Progenitor cell of endocrine pancreas (in vitro differentiated cells): ENCODE measurements around the gene FZR1. TPM values are rescaled to one million over a fixed set of nuclear protein-coding genes. Genes with fewer than 3 reads are reported as not detected.

ENCODE experiments used
- DNase-seq: peaks from one replicate; pipeline ENCODE4 v3.0.0; 2021; ENCODE audit warnings: low spot score; ENCODE audit not compliant: unreplicated experiment
- H3K27ac Mint-ChIP-seq: 2 replicates; pipeline ENCODE4 v1.8.0; 2021; ENCODE audit warnings: mild to moderate bottlenecking, moderate library complexity, mixed read lengths
- H3K27me3 Mint-ChIP-seq: 2 replicates; pipeline ENCODE4 v1.8.0; 2021; ENCODE audit warnings: mixed read lengths
- H3K36me3 Mint-ChIP-seq: 2 replicates; pipeline ENCODE4 v1.8.0; 2022; ENCODE audit warnings: mixed read lengths; ENCODE audit not compliant: insufficient read depth
- H3K4me1 Mint-ChIP-seq: 2 replicates; pipeline ENCODE4 v1.8.0; 2021; ENCODE audit warnings: low read depth, mixed read lengths
- H3K4me3 Mint-ChIP-seq: 2 replicates; pipeline ENCODE4 v1.8.0; 2021; ENCODE audit warnings: low read depth, mild to moderate bottlenecking, moderate library complexity, mixed read lengths
- H3K9me3 Mint-ChIP-seq: 2 replicates; pipeline ENCODE4 v1.8.0; 2021; ENCODE audit warnings: low read depth, mixed read lengths
- CTCF ChIP-seq: fragments of 200-600 bp; sonication (generic); IDR thresholded peaks from one replicate; pipeline ENCODE4 v1.5.0; 2021; ENCODE audit warnings: antibody characterized with exemption, mild to moderate bottlenecking; ENCODE audit not compliant: unreplicated experiment
- total RNA-seq: library from RNA; stranded (reverse); gene quantifications from 2 replicates; pipeline ENCODE4 v1.2.1, GENCODE V29; 2021

The FZR1 gene
- total RNA-seq, 1 donor from 2014 or later = 70.5 TPM

- Mint-ChIP-seq H3K4me3 (no peak overlapping the region), H3K27ac (no peak overlapping the region), H3K36me3 (peaks cover 4% of the 10 kb centered on the region), H3K9me3 (no peaks in the 10 kb centered on the region), H3K27me3 (no peaks in the 10 kb centered on the region), H3K4me1 (peaks cover 20% of the 10 kb centered on the region)
- no peak for DNase-seq
- TF ChIP-seq CTCF = no peak
Observed at GRCh38 chr19:3510727-3511126, 4.6 kb downstream of the FZR1 start.

- peaks cover 18% of the 10 kb centered on the region for H3K4me1 Mint-ChIP-seq
- no peak overlapping the region for H3K27ac Mint-ChIP-seq
- H3K9me3 Mint-ChIP-seq = no peaks in the 10 kb centered on the region
- H3K4me3 Mint-ChIP-seq = no peak overlapping the region
- no peak for DNase-seq
- H3K36me3 Mint-ChIP-seq = peaks cover 4% of the 10 kb centered on the region
- no peak for TF ChIP-seq CTCF
- no peaks in the 10 kb centered on the region for H3K27me3 Mint-ChIP-seq
Observed at GRCh38 chr19:3511506-3512251, 5.6 kb downstream of the FZR1 start.

GRCh38 chr19:3512562-3513228 is 6.6 kb downstream of the FZR1 start:
- no peak for DNase-seq
- Mint-ChIP-seq H3K27me3 (no peaks in the 10 kb centered on the region), H3K36me3 (peaks cover 4% of the 10 kb centered on the region), H3K4me1 (peaks cover 10% of the 10 kb centered on the region), H3K27ac (no peak overlapping the region), H3K4me3 (no peak overlapping the region), H3K9me3 (no peaks in the 10 kb centered on the region)
- TF ChIP-seq CTCF = no peak

- DNase-seq = no peak
- no peaks in the 10 kb centered on the region for H3K27me3 Mint-ChIP-seq
- peaks cover 6% of the 10 kb centered on the region for H3K4me1 Mint-ChIP-seq
- no peak overlapping the region for H3K4me3 Mint-ChIP-seq
- no peaks in the 10 kb centered on the region for H3K9me3 Mint-ChIP-seq
- H3K36me3 Mint-ChIP-seq = peaks cover 4% of the 10 kb centered on the region
- no peak overlapping the region for H3K27ac Mint-ChIP-seq
- no peak for TF ChIP-seq CTCF
Observed at GRCh38 chr19:3513229-3514140, 7.4 kb downstream of the FZR1 start.

GRCh38 chr19:3514930-3515329 is 8.8 kb downstream of the FZR1 start:
- no peak for DNase-seq
- peaks cover 1% of the 10 kb centered on the region for H3K36me3 Mint-ChIP-seq
- TF ChIP-seq CTCF = no peak
- H3K4me1 Mint-ChIP-seq = peaks cover 1% of the 10 kb centered on the region
- no peak overlapping the region for H3K27ac Mint-ChIP-seq
- H3K4me3 Mint-ChIP-seq = no peak overlapping the region
- H3K27me3 Mint-ChIP-seq = no peaks in the 10 kb centered on the region
- H3K9me3 Mint-ChIP-seq = no peaks in the 10 kb centered on the region
